OCI-LY7 (cell line): ENCODE data around the gene CMPK2. TPM values are rescaled to one million over a fixed set of nuclear protein-coding genes. Genes with fewer than 3 reads are reported as not detected.

Source experiments
- BruUV-seq: library from RNA; stranded (reverse); fragments of 400-500 nt; replicated peaks from 2 replicates; lab custom pipeline; 2021; lab: Mats Ljungman, UMichigan
- CTCF ChIA-PET: fragments of 300-600 bp; sonication (Branson Sonifier 250); formaldehyde crosslinking; loops from one replicate; lab custom pipeline; 2022; ENCODE audit warnings: antibody characterized with exemption; ENCODE audit not compliant: unreplicated experiment; lab: Charles Lee
- POLR2A ChIA-PET: fragments of 300-600 bp; sonication (Branson Sonifier 250); formaldehyde crosslinking; loops from one replicate; lab custom pipeline; 2022; ENCODE audit warnings: antibody characterized with exemption; lab: Charles Lee
- DNase-seq: peaks from one replicate; pipeline ENCODE4 v3.0.0-alpha.2; 2015; ENCODE audit warnings: low spot score
- H2AFZ ChIP-seq: fragments of 200-600 bp; sonication (generic), shearing (Covaris generic); 2 replicates; pipeline ENCODE4 v1.6.1; 2014; ENCODE audit warnings: mild to moderate bottlenecking, antibody characterized with exemption, low read length, moderate library complexity
- H3K27ac ChIP-seq: fragments of 200-600 bp; sonication (generic); 2 replicates; pipeline ENCODE4 v1.5.1; 2014; ENCODE audit warnings: mixed run types, low read depth, mild to moderate bottlenecking, moderate library complexity, low read length, inconsistent platforms; ENCODE audit not compliant: poor library complexity, severe bottlenecking
- H3K36me3 ChIP-seq: fragments of 200-600 bp; sonication (generic); 2 replicates; pipeline ENCODE4 v1.6.1; 2014; ENCODE audit warnings: mild to moderate bottlenecking, antibody characterized with exemption, low read length, moderate library complexity, mixed read lengths; ENCODE audit not compliant: insufficient read depth
- H3K4me1 ChIP-seq: fragments of 200-600 bp; sonication (generic); 2 replicates; pipeline ENCODE4 v1.5.1; 2014; ENCODE audit warnings: mild to moderate bottlenecking, low read length; ENCODE audit not compliant: insufficient read depth, poor library complexity, severe bottlenecking
- H3K4me2 ChIP-seq: fragments of 200-600 bp; sonication (generic); 2 replicates; pipeline ENCODE4 v1.6.1; 2014; ENCODE audit warnings: mild to moderate bottlenecking, low read length
- H3K4me3 ChIP-seq: fragments of 200-600 bp; sonication (generic); 2 replicates; pipeline ENCODE4 v1.5.1; 2014; ENCODE audit warnings: mild to moderate bottlenecking, low read depth, low read length; ENCODE audit not compliant: poor library complexity, severe bottlenecking
- H3K79me2 ChIP-seq: fragments of 200-600 bp; sonication (generic); 2 replicates; pipeline ENCODE4 v1.6.1; 2016; ENCODE audit warnings: low read depth, mild to moderate bottlenecking, low read length, moderate library complexity, mixed read lengths; ENCODE audit not compliant: insufficient read depth
- H3K9me2 ChIP-seq: fragments of 200-600 bp; sonication (generic); 2 replicates; pipeline ENCODE4 v1.6.1; 2016; ENCODE audit warnings: mild to moderate bottlenecking, low read length, mixed read lengths; ENCODE audit not compliant: insufficient read depth
- H3K9me3 ChIP-seq: fragments of 200-600 bp; sonication (generic); 2 replicates; pipeline ENCODE4 v1.6.1; 2014; ENCODE audit warnings: mild to moderate bottlenecking, mixed run types, low read length, mixed read lengths
- H4K20me1 ChIP-seq: fragments of 200-600 bp; sonication (generic); 2 replicates; pipeline ENCODE4 v1.6.1; 2014; ENCODE audit warnings: mild to moderate bottlenecking, antibody characterized with exemption, low read length, moderate library complexity, mixed read lengths; ENCODE audit not compliant: insufficient read depth
- EZH2phosphoT487 ChIP-seq: fragments of 200-600 bp; sonication (generic); IDR thresholded peaks from 2 replicates; pipeline ENCODE4 v1.6.1; 2018; ENCODE audit warnings: low read depth, borderline replicate concordance, mild to moderate bottlenecking, mixed run types, antibody characterized with exemption, low read length, moderate library complexity, mixed read lengths
- intact Hi-C: fragments of 100-400 bp; cut with micrococcal nuclease; formaldehyde crosslinking; loops from one replicate; pipeline ENCODE4 v1.10.0; 2022; ENCODE audit not compliant: unreplicated experiment
- total RNA-seq, 2 experiments: library from RNA; depleted of rRNA in 1 of 2; stranded (reverse); fragments of >200 nt in 1 of 2; shearing (Covaris generic) in 1 of 2; gene quantifications; 2 replicates each; pipeline ENCODE4 v1.2.3, GENCODE V29; 2014 to 2022
- TF ChIP-seq, protein P1 (sequence below): fragments of 200-600 bp; sonication (generic); conservative IDR thresholded peaks from 2 replicates; pipeline ENCODE4 v1.5.1; 2014; ENCODE audit warnings: mild to moderate bottlenecking, antibody characterized with exemption, low read length, moderate library complexity, mixed read lengths

The CMPK2 gene
- total RNA-seq, 2 experiments from 2014 or later: 0.99 TPM; not detected in 1

DNA sequence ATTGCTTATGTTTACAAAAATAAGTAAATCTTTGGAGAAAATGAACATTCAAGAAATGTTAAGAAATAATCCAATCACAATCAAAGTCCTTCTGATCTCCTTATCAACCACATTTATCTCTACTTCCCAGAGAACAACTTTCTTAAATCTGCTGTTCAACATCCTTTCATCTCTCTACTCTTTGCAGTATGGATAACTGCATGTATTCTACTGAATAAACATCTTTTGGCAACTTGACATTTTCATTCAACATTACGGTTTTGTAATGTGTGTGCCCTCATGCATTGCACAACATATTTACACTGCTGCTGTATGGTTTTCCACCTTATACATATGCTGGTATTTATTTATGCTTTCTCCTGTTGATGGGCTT is 9.2 kb downstream of the CMPK2 start:
- Histone ChIP-seq H2AFZ (no peak overlapping the region), H4K20me1 (no peaks in the 10 kb centered on the region), H3K27ac (no peak overlapping the region), H3K4me1 (no peaks in the 10 kb centered on the region), H3K36me3 (no peaks in the 10 kb centered on the region), H3K4me2 (no peak overlapping the region), H3K9me3 (no peaks in the 10 kb centered on the region), H3K4me3 (no peak overlapping the region), H3K9me2 (no peaks in the 10 kb centered on the region), H3K79me2 (no peaks in the 10 kb centered on the region)
- CTCF ChIA-PET: no interaction called here
- TF ChIP-seq, protein P1, sequence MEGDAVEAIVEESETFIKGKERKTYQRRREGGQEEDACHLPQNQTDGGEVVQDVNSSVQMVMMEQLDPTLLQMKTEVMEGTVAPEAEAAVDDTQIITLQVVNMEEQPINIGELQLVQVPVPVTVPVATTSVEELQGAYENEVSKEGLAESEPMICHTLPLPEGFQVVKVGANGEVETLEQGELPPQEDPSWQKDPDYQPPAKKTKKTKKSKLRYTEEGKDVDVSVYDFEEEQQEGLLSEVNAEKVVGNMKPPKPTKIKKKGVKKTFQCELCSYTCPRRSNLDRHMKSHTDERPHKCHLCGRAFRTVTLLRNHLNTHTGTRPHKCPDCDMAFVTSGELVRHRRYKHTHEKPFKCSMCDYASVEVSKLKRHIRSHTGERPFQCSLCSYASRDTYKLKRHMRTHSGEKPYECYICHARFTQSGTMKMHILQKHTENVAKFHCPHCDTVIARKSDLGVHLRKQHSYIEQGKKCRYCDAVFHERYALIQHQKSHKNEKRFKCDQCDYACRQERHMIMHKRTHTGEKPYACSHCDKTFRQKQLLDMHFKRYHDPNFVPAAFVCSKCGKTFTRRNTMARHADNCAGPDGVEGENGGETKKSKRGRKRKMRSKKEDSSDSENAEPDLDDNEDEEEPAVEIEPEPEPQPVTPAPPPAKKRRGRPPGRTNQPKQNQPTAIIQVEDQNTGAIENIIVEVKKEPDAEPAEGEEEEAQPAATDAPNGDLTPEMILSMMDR: no peak
- no peak for TF ChIP-seq EZH2phosphoT487
- intact Hi-C loops: no loop called here
- BruUV-seq: no TSS peak
- no peak for DNase-seq
- POLR2A ChIA-PET: interaction anchor here (0.6 kb wide), 1 partner anchor 22 kb away, joined by 3 read pairs; no protein-coding TSS in a partner anchor

DNA sequence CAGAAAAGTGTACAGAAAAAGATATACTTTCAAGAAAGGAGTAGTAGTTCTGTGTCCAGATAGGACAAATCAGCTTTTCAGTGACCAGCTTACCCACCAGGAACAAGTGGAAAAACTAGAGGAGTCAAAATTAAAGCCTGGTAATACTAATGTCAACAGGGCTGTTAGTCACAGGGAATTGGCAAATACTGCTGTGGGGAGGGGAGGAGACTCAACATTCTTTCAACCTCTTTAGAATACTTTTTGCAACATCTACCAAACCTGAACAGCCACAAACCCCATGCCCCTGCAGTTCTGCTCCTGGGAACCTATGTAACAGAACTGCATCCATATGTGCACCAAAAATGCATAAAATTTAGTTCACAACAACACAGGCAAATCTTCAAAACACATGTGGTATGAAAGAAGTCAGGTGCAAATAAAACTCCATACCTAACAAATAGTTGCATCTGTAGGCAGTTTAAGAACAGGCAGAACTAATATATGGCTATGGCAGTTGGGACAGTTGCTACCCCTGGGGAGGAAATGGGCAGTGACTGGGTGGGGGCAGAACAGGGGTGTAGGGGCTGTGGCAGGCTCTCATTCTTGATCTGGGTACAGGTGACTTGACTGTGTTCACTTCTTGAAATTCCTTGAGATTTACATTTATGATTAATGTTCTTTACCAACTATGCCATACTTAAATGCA is 9.7 kb downstream of the CMPK2 start:
- Histone ChIP-seq H2AFZ (no peak overlapping the region), H3K27ac (no peak overlapping the region), H3K79me2 (no peaks in the 10 kb centered on the region), H3K4me1 (no peaks in the 10 kb centered on the region), H3K4me3 (no peak overlapping the region), H3K4me2 (no peak overlapping the region), H3K9me3 (no peaks in the 10 kb centered on the region), H3K9me2 (no peaks in the 10 kb centered on the region), H4K20me1 (no peaks in the 10 kb centered on the region), H3K36me3 (no peaks in the 10 kb centered on the region)
- TF ChIP-seq, protein P1: no peak
- TF ChIP-seq EZH2phosphoT487: no peak
- BruUV-seq: no TSS peak
- ChIA-PET POLR2A (no interaction called here), CTCF (no interaction called here)
- no peak for DNase-seq
- intact Hi-C loops: no loop called here

DNA sequence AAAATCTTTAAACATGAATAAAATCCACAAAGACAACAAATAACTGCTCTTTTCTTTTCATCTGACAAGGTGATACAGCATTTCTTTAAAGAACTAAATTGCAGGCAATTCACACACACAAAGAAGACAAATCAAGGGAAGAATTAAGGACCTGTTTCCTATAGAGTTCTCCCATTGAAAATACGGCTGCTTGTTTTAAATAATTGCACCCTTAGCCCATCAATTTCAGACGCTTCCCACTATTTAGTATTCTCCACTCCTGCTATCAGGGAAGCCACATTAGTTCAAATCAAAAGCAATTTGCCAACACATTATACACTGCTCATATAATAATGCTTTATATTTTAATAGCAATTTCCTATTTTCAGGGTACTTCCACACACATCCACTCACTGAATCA is 11.3 kb downstream of the CMPK2 start:
- CTCF ChIA-PET: no interaction called here
- POLR2A ChIA-PET: no interaction called here
- H4K20me1 ChIP-seq: no peaks in the 10 kb centered on the region
- TF ChIP-seq, protein P1: no peak
- no peak overlapping the region for H3K4me2 ChIP-seq
- H2AFZ ChIP-seq: no peak overlapping the region
- intact Hi-C loops: no loop called here
- no peaks in the 10 kb centered on the region for H3K79me2 ChIP-seq
- no peak for DNase-seq
- no peaks in the 10 kb centered on the region for H3K9me2 ChIP-seq
- no peak overlapping the region for H3K27ac ChIP-seq
- no peaks in the 10 kb centered on the region for H3K4me1 ChIP-seq
- no peaks in the 10 kb centered on the region for H3K36me3 ChIP-seq
- BruUV-seq: no TSS peak
- no peaks in the 10 kb centered on the region for H3K9me3 ChIP-seq
- H3K4me3 ChIP-seq: no peak overlapping the region
